GM18870 (cell line): ENCODE measurements around the gene SLC1A6.
"Not testable (repeated sequence)": the region's sequence is repeated elsewhere in the genome, so short reads cannot be mapped to it uniquely, and the experiment has no call there.

Source experiments
- ATAC-seq: cut with Tn5 transposase; IDR thresholded peaks from one replicate; pipeline ENCODE4 v1.9.1; 2021; ENCODE audit warnings: moderate library complexity; ENCODE audit not compliant: unreplicated experiment

SLC1A6 gene

GRCh38 chr19:14959263-14959662 lies 20.4 kb downstream of the SLC1A6 start:
- no peak for ATAC-seq

- no peak for ATAC-seq
These were observed 22.2 kb downstream of the SLC1A6 start for GRCh38 chr19:14957464-14957863.

DNA sequence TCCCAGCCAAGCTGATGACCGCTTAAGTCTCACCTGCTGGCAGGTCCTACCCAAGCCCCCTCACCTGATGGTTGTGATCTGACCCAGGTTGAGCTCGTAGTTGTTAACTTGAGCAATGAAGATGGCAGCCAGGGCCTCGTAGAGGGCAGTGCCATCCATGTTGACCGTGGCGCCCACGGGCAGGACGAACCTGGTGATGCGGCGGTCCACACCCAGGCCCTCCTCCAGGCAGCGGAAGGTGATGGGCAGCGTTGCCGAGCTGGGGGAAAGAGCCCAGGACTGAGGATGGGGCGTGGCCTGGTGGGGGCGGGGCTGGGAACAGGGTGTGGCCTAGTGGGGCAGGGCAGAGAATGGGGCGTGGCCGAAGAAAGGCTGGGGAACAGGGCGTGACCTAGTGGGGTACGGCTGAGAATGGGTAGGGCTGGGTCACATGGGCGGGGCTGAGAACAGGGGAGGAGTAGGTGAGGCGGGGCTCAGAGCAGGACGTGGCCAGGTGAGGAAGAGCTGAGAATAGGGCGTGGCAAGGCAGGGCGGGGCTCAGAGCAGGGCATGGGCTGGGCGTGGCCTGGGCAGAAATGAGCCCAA lies 25.5 kb downstream of the SLC1A6 start:
- ATAC-seq, result no peak

- ATAC-seq, result no peak
These were observed 26.9 kb downstream of the SLC1A6 start for GRCh38 chr19:14952767-14953166.

- no peak for ATAC-seq
These were observed 29.2 kb downstream of the SLC1A6 start for GRCh38 chr19:14950421-14950820.

DNA sequence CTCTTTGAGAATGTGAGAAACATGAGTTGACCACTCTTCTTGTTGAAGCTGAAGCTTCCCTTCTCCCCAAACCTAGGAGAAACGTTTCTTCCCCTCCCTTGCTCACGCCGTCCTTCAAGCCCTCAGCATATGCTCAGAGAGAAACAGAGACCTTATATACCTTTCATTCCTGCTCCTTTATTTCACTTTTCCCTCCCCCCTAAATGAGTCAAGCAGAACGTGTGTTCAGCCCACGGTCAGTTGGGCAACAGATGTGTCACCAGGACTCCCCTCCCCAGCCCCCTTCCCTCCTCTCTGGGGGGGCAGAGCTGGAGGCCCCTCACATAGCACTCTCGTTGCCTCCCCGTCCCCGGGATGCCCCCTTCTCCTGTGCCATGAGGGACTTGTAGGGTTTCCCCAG lies 29.8 kb downstream of the SLC1A6 start:
- ATAC-seq, result no peak

GRCh38 chr19:14949413-14949812 lies 30.3 kb downstream of the SLC1A6 start:
- ATAC-seq, result not testable (repeated sequence)

GRCh38 chr19:14944456-14944855 lies 35.2 kb downstream of the SLC1A6 start:
- no peak for ATAC-seq

DNA sequence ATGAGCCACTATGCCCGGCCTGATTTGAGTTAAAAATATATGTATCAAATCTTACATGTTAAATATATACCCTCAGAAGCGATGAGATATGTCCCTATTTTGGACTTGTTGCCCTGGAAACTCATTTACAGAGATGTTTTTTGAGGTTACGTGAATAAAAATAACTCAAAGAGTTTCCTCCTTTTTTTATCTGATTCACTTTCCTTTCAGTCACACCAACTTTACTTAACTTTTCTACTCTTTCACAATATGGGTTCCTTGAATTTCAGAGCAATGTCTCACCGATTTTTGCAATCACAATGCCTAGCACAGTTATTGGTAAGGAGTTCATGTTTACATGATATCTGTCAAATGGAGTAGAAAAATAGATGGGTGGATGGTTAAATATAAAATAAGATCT lies 36.1 kb downstream of the SLC1A6 start:
- no peak for ATAC-seq

GRCh38 chr19:14941189-14941588 lies 38.5 kb downstream of the SLC1A6 start, which contains the start of gene OR7C2:
Gene OR7C2, plus strand, starts transcription at chr19:14941489. Its CDS starts 0 bp downstream, at chr19:14941489.
- no peak for ATAC-seq

- no peak for ATAC-seq
These were observed 39.4 kb downstream of the SLC1A6 start for GRCh38 chr19:14940266-14940665.

DNA sequence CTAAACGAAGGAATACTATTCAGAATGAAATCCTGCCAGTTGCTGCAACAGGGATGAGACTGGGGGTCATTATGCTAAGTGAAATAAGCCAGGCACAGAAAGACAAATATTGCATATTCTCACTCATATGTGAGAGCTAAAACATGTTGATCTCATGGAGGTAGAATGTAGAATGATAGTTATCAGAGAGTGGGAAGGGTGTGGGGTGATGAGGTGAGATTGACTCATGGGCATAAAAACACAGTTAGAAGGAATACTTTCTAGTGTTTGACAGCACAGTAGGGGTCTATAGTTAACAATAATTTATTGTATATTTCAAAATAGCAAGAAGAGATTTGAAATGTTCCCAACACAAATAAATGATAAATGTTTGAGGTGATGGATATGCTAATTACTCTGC lies 46.2 kb downstream of the SLC1A6 start:
- ATAC-seq, result no peak

- no peak for ATAC-seq
These were observed 62.8 kb downstream of the SLC1A6 start for GRCh38 chr19:14916848-14917247.

DNA sequence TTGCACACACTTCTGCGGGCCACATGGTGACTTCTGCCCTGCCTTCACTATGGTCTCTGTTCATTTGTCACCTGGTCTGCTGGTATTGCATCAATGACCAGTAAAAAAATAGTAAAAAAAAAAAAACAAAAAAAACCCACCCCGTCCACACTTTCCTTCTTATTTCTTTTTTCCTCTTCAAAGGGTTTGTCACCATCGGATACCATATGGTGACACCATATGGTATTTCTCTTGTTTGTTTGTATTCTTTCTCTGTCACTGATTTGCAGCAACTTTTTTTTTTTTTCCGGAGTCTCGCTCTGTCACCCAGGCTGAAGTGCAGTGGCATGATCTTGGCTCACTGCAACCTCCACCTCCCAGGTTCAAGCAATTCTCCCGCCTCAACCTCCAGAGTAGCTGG lies 64.5 kb downstream of the SLC1A6 start:
- no peak for ATAC-seq

DNA sequence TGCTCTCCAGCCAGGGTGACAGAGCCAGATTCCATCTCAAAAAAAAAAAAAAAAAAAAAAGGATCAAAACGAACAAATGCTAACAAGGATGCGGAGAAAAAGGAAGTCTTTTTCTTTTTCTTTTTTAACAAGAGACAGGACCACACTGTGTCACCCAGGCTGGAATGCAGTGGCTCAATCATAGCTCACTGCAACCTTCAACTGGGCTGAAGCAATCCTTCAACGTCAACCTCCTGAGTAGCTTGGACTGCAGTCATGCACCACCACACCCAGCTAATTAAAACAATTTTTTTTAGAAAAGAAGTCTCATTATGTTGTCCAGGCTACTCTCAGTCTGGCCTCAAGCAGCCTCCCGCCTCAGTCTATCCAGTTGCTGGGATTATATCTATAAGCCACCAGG lies 73.0 kb downstream of the SLC1A6 start:
- no peak for ATAC-seq

DNA sequence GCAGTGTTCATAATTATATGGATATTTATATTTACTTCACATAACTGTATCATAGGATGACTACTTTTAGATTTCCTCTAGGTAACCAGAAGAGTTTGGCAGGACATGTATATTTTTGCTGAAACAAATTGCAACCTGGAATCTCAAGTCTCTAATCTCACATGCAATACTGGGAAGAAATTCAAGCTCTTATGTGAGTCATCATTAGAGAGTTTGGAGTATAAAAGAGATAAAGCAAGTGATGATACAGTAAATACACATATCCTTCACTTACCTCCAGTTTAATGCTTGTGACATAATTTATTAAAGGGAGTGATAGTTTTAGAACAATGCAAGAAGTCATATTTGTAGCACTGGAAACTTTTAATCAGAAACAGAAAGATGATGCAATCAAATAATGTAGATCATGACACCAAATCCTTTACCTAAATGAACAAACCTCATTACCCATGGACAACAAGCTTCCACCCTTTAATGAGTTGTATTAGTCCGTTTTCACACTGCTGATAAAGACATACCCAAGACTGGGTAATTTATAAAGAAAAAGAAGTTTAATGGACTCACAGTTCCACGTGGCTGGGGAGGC lies 77.9 kb downstream of the SLC1A6 start:
- ATAC-seq, result no peak
